WERI-Rb-1 (cell line): ENCODE data around the gene SLC38A7.

Experiments used
- DNase-seq: peaks from one replicate; pipeline ENCODE4 v3.0.0-alpha.2; 2020
- H3K27ac ChIP-seq: fragments of 250-450 bp; sonication (Bioruptor Pico); 2 replicates; pipeline ENCODE4 v1.5.1; 2020; ENCODE audit warnings: mild to moderate bottlenecking, moderate library complexity
- H3K27me3 ChIP-seq: fragments of 250-450 bp; sonication (Bioruptor Pico); 2 replicates; pipeline ENCODE4 v1.5.1; 2021; ENCODE audit warnings: mild to moderate bottlenecking, low read depth, moderate library complexity; ENCODE audit not compliant: insufficient read depth, severe bottlenecking
- H3K36me3 ChIP-seq: fragments of 250-450 bp; sonication (Bioruptor Pico); 2 replicates; pipeline ENCODE4 v1.5.1; 2020; ENCODE audit warnings: mild to moderate bottlenecking, moderate library complexity
- H3K4me3 ChIP-seq: 2 replicates; pipeline ENCODE4 v1.5.1; 2011; ENCODE audit warnings: low read depth, mild to moderate bottlenecking, control low read depth, low read length
- H3K9me3 ChIP-seq: fragments of 250-450 bp; sonication (Bioruptor Pico); 2 replicates; pipeline ENCODE4 v1.5.1; 2021; ENCODE audit warnings: mild to moderate bottlenecking, moderate library complexity; ENCODE audit not compliant: severe bottlenecking
- TF ChIP-seq, protein P1 (sequence below): IDR thresholded peaks from 2 replicates; pipeline ENCODE4 v1.5.1; 2011; ENCODE audit warnings: low read depth, mild to moderate bottlenecking, control low read depth, inconsistent platforms, low read length

The SLC38A7 gene

GRCh38 chr16:58628845-58629732, 55.5 kb downstream of the SLC38A7 start:
- peak; percentile 43 for DNase-seq
- TF ChIP-seq, protein P1, sequence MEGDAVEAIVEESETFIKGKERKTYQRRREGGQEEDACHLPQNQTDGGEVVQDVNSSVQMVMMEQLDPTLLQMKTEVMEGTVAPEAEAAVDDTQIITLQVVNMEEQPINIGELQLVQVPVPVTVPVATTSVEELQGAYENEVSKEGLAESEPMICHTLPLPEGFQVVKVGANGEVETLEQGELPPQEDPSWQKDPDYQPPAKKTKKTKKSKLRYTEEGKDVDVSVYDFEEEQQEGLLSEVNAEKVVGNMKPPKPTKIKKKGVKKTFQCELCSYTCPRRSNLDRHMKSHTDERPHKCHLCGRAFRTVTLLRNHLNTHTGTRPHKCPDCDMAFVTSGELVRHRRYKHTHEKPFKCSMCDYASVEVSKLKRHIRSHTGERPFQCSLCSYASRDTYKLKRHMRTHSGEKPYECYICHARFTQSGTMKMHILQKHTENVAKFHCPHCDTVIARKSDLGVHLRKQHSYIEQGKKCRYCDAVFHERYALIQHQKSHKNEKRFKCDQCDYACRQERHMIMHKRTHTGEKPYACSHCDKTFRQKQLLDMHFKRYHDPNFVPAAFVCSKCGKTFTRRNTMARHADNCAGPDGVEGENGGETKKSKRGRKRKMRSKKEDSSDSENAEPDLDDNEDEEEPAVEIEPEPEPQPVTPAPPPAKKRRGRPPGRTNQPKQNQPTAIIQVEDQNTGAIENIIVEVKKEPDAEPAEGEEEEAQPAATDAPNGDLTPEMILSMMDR = no peak
- Histone ChIP-seq H3K9me3 (no peaks in the 10 kb centered on the region), H3K36me3 (peaks cover 29% of the 10 kb centered on the region), H3K27me3 (no peaks in the 10 kb centered on the region), H3K4me3 (peak overlapping the region; percentile 95), H3K27ac (peak overlapping the region; percentile 96)

GRCh38 chr16:58624209-58624608, 60.4 kb downstream of the SLC38A7 start:
- TF ChIP-seq, protein P1 = no peak
- Histone ChIP-seq H3K27me3 (no peaks in the 10 kb centered on the region), H3K4me3 (no peak overlapping the region), H3K36me3 (peaks cover 68% of the 10 kb centered on the region), H3K27ac (no peak overlapping the region), H3K9me3 (no peaks in the 10 kb centered on the region)
- no peak for DNase-seq

GRCh38 chr16:58620396-58620795, 64.2 kb downstream of the SLC38A7 start:
- no peak overlapping the region for H3K27ac ChIP-seq
- H3K4me3 ChIP-seq = no peak overlapping the region
- H3K27me3 ChIP-seq = no peaks in the 10 kb centered on the region
- TF ChIP-seq, protein P1 = no peak
- DNase-seq = no peak
- H3K36me3 ChIP-seq = peaks cover 81% of the 10 kb centered on the region
- no peaks in the 10 kb centered on the region for H3K9me3 ChIP-seq

DNA sequence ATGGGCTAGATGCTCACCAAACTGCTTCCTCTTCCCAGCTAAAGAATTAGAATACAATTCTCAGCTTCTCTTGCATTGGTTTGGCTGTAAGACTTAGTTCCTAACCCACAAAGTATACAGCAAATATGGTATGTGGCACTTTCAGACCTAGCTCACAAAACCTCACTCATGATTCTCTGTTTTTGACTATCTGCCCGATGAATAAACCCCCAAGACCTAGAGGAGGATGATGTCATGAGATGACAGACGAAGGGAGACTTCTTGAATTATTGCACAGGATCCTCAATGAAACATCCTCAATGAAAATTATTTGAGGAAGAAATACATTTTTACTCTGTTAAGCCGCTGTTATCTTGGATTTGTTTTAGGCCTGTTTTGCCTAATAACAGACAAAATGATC, 69.3 kb downstream of the SLC38A7 start:
- peaks cover 58% of the 10 kb centered on the region for H3K36me3 ChIP-seq
- H3K27ac ChIP-seq = no peak overlapping the region
- H3K9me3 ChIP-seq = no peaks in the 10 kb centered on the region
- no peaks in the 10 kb centered on the region for H3K27me3 ChIP-seq
- H3K4me3 ChIP-seq = no peak overlapping the region
- no peak for DNase-seq
- TF ChIP-seq, protein P1 = no peak
